Measurements from ENCODE around the gene TMEM42. TPM values are rescaled to one million over a fixed set of nuclear protein-coding genes. Genes with fewer than 3 reads are reported as not detected.
A peak's percentile ranks its signal among the peaks of the same experiment; 100 is the strongest.

TMEM42 gene
- total RNA-seq, 1 donor from 2014 or later, result 16.1 TPM

- Mint-ChIP-seq H3K4me1 (ENCODE audit: unreplicated experiment) (peaks cover 7% of the 10 kb centered on the region), H3K27me3 (no peaks in the 10 kb centered on the region), H3K4me3 (no peak overlapping the region), H3K9me3 (peaks cover 5% of the 10 kb centered on the region), H3K36me3 (peaks cover 15% of the 10 kb centered on the region), H3K27ac (no peak overlapping the region)
- no peak for DNase-seq (ENCODE audit: extremely low spot score, unreplicated experiment)
- no peak for TF ChIP-seq CTCF (conservative IDR thresholded peaks at IDR 0.05)
Observed at GRCh38 chr3:44865272-44866035, 3.7 kb downstream of the TMEM42 start.

GRCh38 chr3:44867421-44868111 lies 5.9 kb downstream of the TMEM42 start:
- DNase-seq (ENCODE audit: extremely low spot score, unreplicated experiment), result no peak
- no peak overlapping the region for H3K27ac Mint-ChIP-seq
- H3K27me3 Mint-ChIP-seq, result no peaks in the 10 kb centered on the region
- no peak overlapping the region for H3K4me3 Mint-ChIP-seq
- peaks cover 15% of the 10 kb centered on the region for H3K36me3 Mint-ChIP-seq
- TF ChIP-seq CTCF (conservative IDR thresholded peaks at IDR 0.05), result no peak
- H3K4me1 Mint-ChIP-seq (ENCODE audit: unreplicated experiment), result peaks cover 4% of the 10 kb centered on the region
- peaks cover 5% of the 10 kb centered on the region for H3K9me3 Mint-ChIP-seq

- no peaks in the 10 kb centered on the region for H3K27me3 Mint-ChIP-seq
- DNase-seq (ENCODE audit: extremely low spot score, unreplicated experiment), result no peak
- H3K9me3 Mint-ChIP-seq, result peaks cover 5% of the 10 kb centered on the region
- peaks cover 15% of the 10 kb centered on the region for H3K36me3 Mint-ChIP-seq
- no peaks in the 10 kb centered on the region for H3K4me1 Mint-ChIP-seq (ENCODE audit: unreplicated experiment)
- H3K27ac Mint-ChIP-seq, result no peak overlapping the region
- H3K4me3 Mint-ChIP-seq, result no peak overlapping the region
- no peak for TF ChIP-seq CTCF (conservative IDR thresholded peaks at IDR 0.05)
Observed at GRCh38 chr3:44870375-44871061, 8.8 kb downstream of the TMEM42 start.

GRCh38 chr3:44874308-44874707 lies 12.6 kb downstream of the TMEM42 start, which contains the start of gene TGM4:
TGM4 (plus strand) TSS chr3:44874608; CDS start chr3:44874679, 71 bp downstream.
- H3K27me3 Mint-ChIP-seq, result no peaks in the 10 kb centered on the region
- no peaks in the 10 kb centered on the region for H3K36me3 Mint-ChIP-seq
- no peaks in the 10 kb centered on the region for H3K9me3 Mint-ChIP-seq
- DNase-seq (ENCODE audit: extremely low spot score, unreplicated experiment), result peak; percentile 29
- H3K4me3 Mint-ChIP-seq, result no peak within 1 kb of the TSS
- no peak for TF ChIP-seq CTCF (conservative IDR thresholded peaks at IDR 0.05)
- H3K4me1 Mint-ChIP-seq (ENCODE audit: unreplicated experiment), result no peaks in the 10 kb centered on the region
- no peak within 1 kb of the TSS for H3K27ac Mint-ChIP-seq

GRCh38 chr3:44875596-44875995 lies 13.9 kb downstream of the TMEM42 start:
- Mint-ChIP-seq H3K36me3 (no peaks in the 10 kb centered on the region), H3K4me1 (ENCODE audit: unreplicated experiment) (no peaks in the 10 kb centered on the region), H3K27ac (no peak overlapping the region), H3K4me3 (no peak overlapping the region), H3K27me3 (no peaks in the 10 kb centered on the region), H3K9me3 (no peaks in the 10 kb centered on the region)
- no peak for DNase-seq (ENCODE audit: extremely low spot score, unreplicated experiment)
- TF ChIP-seq CTCF (conservative IDR thresholded peaks at IDR 0.05), result no peak

All from type B pancreatic cell (in vitro differentiated cells).